NOMO-1 (cell line): Measurements from ENCODE around the gene ZIM2.

Experiments
- DNase-seq, 2 experiments: peaks; one replicate each; lab custom pipeline; 2025; ENCODE audit not compliant: unreplicated experiment in 2 of 2; lab: John Stamatoyannopoulos, UW

The ZIM2 gene

DNA sequence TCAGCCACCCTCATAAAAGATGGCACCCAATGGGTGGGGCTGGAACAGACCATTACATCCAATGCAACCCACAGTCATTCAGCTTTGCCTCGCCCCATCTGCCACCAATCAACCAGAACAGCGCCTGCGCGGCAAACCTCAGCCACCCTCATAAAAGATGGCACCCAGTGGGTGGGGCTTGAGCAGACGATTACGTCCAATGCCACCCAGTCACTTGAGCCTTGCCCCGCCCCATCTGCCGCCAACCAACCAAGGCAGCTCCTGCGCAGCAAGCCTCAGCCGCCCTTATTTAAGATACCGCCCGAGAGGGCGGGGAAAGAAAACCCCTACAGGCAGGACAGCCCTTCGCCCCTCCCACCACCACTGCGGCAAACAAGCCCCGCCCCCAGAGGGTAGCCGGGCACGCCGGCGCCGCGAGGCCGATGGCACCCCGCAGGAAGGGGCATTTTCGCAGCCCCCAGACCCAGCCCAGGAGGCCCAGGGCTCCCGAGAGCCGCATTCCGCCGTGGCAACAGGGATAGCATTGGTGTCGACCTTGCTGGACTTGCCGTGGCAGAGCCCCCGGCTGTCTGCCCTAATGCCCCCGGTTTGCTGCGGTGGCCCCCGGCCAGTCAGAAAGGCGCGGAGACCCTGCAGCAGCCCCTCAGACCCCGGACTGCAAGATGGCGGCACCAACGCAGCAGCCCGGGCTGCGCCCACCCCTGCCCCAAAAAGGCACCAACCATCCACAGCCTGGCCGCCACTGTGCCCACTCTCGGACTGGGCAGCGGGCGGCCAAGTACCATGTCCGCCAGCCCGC lies 675 bp downstream of the ZIM2 start:
- DNase-seq = no peak

- no peak for DNase-seq
Measured at GRCh38 chr19:56838909-56839651, 1.4 kb downstream of the ZIM2 start.

GRCh38 chr19:56838024-56838908 lies 2.3 kb downstream of the ZIM2 start:
- DNase-seq = no peak

- no peak for DNase-seq
Measured at GRCh38 chr19:56837492-56838023, 3.0 kb downstream of the ZIM2 start.

DNA sequence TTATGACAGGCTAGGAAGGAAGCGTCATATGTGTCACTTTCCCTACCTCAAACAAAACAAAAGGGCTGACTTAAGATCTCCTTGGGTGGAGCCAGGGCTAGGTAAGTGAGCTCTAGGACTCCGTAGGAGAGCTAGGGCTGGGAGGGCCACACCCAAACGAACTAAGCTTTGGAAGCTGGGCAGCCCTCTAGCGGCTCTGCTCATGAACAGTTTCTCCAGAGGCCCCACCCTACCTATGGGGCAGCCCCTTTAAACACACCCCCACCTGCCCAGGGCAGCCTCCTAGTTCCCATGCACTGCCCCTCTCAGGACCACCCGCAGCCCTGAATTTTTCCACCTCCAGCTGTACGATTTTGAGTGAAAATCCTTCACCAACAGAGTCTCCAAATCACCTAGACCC lies 3.5 kb downstream of the ZIM2 start:
- DNase-seq = no peak

GRCh38 chr19:56836059-56836458 lies 4.5 kb downstream of the ZIM2 start:
- no peak for DNase-seq

- DNase-seq = no peak
Measured at GRCh38 chr19:56835401-56835800, 5.1 kb downstream of the ZIM2 start.

- no peak for DNase-seq
Measured at GRCh38 chr19:56834564-56835375, 5.8 kb downstream of the ZIM2 start.

- DNase-seq = no peak
Measured at GRCh38 chr19:56832352-56832928, 8.1 kb downstream of the ZIM2 start.

DNA sequence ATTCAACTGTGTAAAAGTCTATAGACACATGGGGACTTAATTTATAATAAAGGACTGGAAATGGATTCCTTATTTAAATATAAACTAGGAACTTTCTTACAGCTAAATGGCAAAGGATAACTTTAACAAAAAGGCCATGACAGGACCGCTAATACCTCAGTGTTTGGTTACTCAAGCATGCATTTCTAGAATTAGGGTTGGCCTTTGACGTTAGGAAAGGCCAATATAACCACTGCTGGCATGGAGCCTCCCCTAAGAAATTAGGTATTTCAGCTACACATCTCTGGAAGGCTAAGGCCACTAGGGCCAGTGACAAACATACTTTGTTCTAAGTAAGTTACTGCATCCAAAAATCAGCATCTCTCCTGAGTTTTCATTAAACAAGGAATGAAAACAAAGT lies 9.3 kb downstream of the ZIM2 start:
- DNase-seq = no peak

DNA sequence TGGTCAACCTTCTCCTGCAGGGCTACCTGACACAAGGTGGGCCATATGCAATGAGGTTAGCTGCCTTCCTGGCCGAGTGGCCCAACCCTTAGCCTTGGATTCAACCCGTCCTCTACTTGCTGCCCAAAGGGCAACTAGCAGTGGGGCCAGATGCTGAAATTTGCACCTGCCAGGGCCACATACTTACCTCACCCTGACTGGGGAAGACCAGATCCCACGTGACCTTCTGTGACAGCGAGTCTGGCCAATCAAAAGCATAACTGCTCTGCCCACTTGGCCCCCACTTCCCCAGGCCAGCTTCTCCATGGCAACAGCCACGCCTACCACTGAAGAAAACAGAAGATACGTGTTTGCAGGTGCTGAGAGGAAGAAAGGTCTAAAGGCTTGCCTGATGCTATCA lies 10.9 kb downstream of the ZIM2 start:
- no peak for DNase-seq

GRCh38 chr19:56827708-56828107 lies 12.8 kb downstream of the ZIM2 start:
- no peak for DNase-seq

DNA sequence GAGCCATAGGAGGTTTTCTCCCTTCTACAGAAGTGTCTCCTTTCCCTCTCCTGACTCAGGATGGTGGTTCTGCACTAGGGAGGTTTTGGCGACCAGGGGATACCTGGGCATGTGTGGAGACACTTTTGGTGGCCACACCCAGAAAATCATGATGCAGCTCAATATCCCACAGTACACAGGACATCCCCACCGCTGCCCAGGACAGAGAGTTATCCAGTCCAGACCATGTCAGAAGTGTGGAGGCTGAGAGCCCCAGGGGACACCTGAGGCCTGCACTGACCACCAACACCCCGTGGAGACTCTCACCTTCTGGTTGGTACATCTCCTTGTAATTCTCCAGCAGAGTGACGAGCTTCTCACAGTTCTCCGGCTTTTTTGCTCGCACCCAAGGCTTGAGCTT lies 16.6 kb downstream of the ZIM2 start:
- no peak for DNase-seq

GRCh38 chr19:56823417-56823816 lies 17.1 kb downstream of the ZIM2 start:
- DNase-seq = no peak

DNA sequence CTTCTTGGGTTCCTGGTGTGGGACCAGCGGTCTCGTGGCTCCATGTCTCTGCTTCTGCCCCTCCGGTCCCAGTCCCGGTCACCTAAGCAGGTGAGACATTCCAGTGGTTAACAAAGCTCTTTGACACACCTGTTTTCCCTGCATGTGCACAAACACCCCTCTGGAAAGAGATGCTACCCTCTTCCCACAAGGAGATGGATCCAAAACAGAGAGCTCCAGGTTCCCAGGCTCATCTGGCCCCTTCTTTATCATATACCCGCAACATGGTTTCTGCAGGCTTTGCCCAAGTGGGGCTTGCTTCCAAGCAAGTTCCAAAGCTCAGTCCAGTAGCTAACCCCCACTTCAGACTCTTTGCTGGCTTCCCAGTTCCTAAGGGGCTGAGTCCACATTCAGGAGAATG lies 17.8 kb downstream of the ZIM2 start:
- DNase-seq = no peak

- DNase-seq = no peak
Measured at GRCh38 chr19:56821675-56822074, 18.9 kb downstream of the ZIM2 start.

DNA sequence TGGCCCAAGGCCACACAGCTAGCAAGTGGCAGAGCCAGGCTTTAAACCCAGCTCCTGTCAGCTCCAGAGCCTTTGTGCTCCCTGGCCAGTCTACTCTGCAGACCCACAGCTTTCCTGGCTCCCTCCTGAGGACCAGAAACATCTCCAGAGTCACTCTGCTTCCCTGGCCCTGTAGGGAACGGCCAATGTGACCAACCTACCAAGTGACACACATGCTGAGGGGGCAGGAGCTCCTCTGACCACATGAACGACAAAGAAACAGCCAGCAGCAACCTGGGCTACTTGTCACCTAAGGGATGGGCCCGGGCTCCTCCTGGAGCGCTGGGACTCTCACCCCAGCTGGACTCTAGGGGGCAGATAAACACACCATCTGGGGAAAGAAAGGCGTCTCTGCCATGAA lies 19.3 kb downstream of the ZIM2 start:
- DNase-seq = no peak

- no peak for DNase-seq
Measured at GRCh38 chr19:56819166-56819565, 21.4 kb downstream of the ZIM2 start.

DNA sequence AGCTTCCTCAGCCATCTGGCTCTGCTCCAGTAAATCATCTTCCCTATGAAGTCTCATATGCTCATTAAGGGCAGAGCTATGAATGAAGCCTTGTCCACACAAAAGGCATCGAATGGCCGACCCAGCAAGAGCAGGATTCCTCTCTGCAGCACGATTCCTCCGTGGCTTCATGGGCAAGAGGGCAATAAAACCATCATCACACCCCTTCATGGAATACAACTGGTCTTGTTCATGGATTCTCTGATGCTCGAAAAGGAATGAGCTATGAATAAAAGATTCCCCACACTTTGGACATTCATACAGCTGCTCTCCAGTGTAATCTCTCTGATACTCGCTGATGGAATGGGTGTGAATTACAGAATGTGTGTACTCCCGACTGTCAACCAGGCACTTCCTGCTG lies 25.9 kb downstream of the ZIM2 start:
- DNase-seq = no peak

GRCh38 chr19:56813531-56813930 lies 27.0 kb downstream of the ZIM2 start:
- no peak for DNase-seq
